IMR-90 (cell line): ENCODE data around the gene PCDHGA12. TPM values are rescaled to one million over a fixed set of nuclear protein-coding genes. Genes with fewer than 3 reads are reported as not detected.
"Not testable (repeated sequence)": the region's sequence is repeated elsewhere in the genome, so short reads cannot be mapped to it uniquely, and the experiment has no call there.

Experiments used
- ATAC-seq: fragments of 200-7000 bp; cut with Tn5 transposase; 2 replicates; pipeline ENCODE4 v1.9.1; 2020; ENCODE audit warnings: low read depth, mild to moderate bottlenecking, moderate library complexity
- BruUV-seq: library from RNA; stranded (reverse); fragments of 400-500 nt; replicated peaks from 2 replicates; lab custom pipeline; 2021; lab: Mats Ljungman, UMichigan
- CTCF ChIA-PET: fragments of 300-600 bp; formaldehyde crosslinking; extraction: SDS; loops from one replicate; lab custom pipeline; 2021; ENCODE audit warnings: antibody characterized with exemption; lab: Yijun Ruan, JAX
- POLR2A ChIA-PET: fragments of 300-600 bp; sonication (Branson Sonifier 250); formaldehyde crosslinking; loops from one replicate; lab custom pipeline; 2022; ENCODE audit warnings: antibody characterized with exemption; ENCODE audit not compliant: unreplicated experiment; lab: Charles Lee
- DNase-seq: peaks from one replicate; pipeline ENCODE4 v3.0.0; 2013
- H2AFZ ChIP-seq: replicated peaks from 2 replicates; pipeline ENCODE3; 2013; ENCODE audit warnings: low read length, mild to moderate bottlenecking; ENCODE audit not compliant: poor library complexity
- H2AK5ac ChIP-seq: 2 replicates; pipeline ENCODE4 v1.6.1; 2013; ENCODE audit warnings: low read depth, low read length, inconsistent platforms
- H2AK9ac ChIP-seq: replicated peaks from 2 replicates; pipeline ENCODE3; 2013; ENCODE audit warnings: mild to moderate bottlenecking, low read depth, low read length, moderate library complexity; ENCODE audit not compliant: poor library complexity
- H2BK120ac ChIP-seq: 2 replicates; pipeline ENCODE4 v1.6.1; 2013; ENCODE audit warnings: low read depth, low read length, inconsistent platforms
- H2BK15ac ChIP-seq: 3 replicates; pipeline ENCODE4 v1.6.1; 2013; ENCODE audit warnings: low read depth, low read length, inconsistent platforms
- H2BK20ac ChIP-seq: 2 replicates; pipeline ENCODE4 v1.6.1; 2013; ENCODE audit warnings: low read depth, mild to moderate bottlenecking, inconsistent platforms, low read length, moderate library complexity
- H2BK5ac ChIP-seq: 2 replicates; pipeline ENCODE4 v1.6.1; 2013; ENCODE audit warnings: mild to moderate bottlenecking, low read depth, low read length, inconsistent platforms; ENCODE audit not compliant: poor library complexity, severe bottlenecking
- H3K14ac ChIP-seq: replicated peaks from 2 replicates; pipeline ENCODE4 v1.6.1; 2013; ENCODE audit warnings: low read depth, low read length, inconsistent platforms
- H3K18ac ChIP-seq: 2 replicates; pipeline ENCODE4 v1.6.1; 2013; ENCODE audit warnings: low read depth, low read length, control low read depth
- H3K23ac ChIP-seq: 2 replicates; pipeline ENCODE4 v1.6.1; 2013; ENCODE audit warnings: low read depth, low read length, inconsistent platforms
- H3K27ac ChIP-seq: 2 replicates; pipeline ENCODE4 v1.5.1; 2013; ENCODE audit warnings: mild to moderate bottlenecking, control low read depth, low read length; ENCODE audit not compliant: insufficient read depth
- H3K27me3 ChIP-seq: 2 replicates; pipeline ENCODE4 v1.6.1; 2013; ENCODE audit warnings: low read length; ENCODE audit not compliant: control insufficient read depth, insufficient read depth
- H3K36me3 ChIP-seq: 2 replicates; pipeline ENCODE4 v1.6.1; 2013; ENCODE audit warnings: low read length, mixed read lengths; ENCODE audit not compliant: control insufficient read depth, insufficient read depth
- H3K4ac ChIP-seq: 2 replicates; pipeline ENCODE4 v1.6.1; 2013; ENCODE audit warnings: low read depth, low read length, inconsistent platforms
- H3K4me1 ChIP-seq: 2 replicates; pipeline ENCODE4 v1.6.1; 2013; ENCODE audit warnings: low read length, mixed read lengths; ENCODE audit not compliant: control insufficient read depth, insufficient read depth
- H3K4me2 ChIP-seq: 2 replicates; pipeline ENCODE4 v1.6.1; 2013; ENCODE audit warnings: low read depth, mild to moderate bottlenecking, control low read depth, low read length, moderate library complexity
- H3K4me3 ChIP-seq: 2 replicates; pipeline ENCODE4 v1.5.1; 2013; ENCODE audit warnings: low read depth, mild to moderate bottlenecking, control low read depth, low read length, moderate library complexity; ENCODE audit not compliant: insufficient read depth
- H3K56ac ChIP-seq: 2 replicates; pipeline ENCODE4 v1.6.1; 2013; ENCODE audit warnings: low read length, inconsistent platforms; ENCODE audit not compliant: insufficient read depth; ENCODE audit errors: extremely low read depth
- H3K79me1 ChIP-seq, 2 experiments: 2 replicates each; pipeline ENCODE4 v1.6.1; 2013; ENCODE audit warnings: low read length in 2 of 2, inconsistent platforms in 1 of 2, low read depth in 1 of 2
- H3K9ac ChIP-seq: 2 replicates; pipeline ENCODE4 v1.6.1; 2013; ENCODE audit warnings: low read depth, low read length, control low read depth
- H3K9me1 ChIP-seq: 2 replicates; pipeline ENCODE4 v1.6.1; 2013; ENCODE audit warnings: low read length, inconsistent platforms; ENCODE audit not compliant: insufficient read depth
- H3K9me3 ChIP-seq: 2 replicates; pipeline ENCODE4 v1.6.1; 2013; ENCODE audit warnings: low read length; ENCODE audit not compliant: control insufficient read depth, insufficient read depth
- H4K20me1 ChIP-seq: 2 replicates; pipeline ENCODE4 v1.6.1; 2013; ENCODE audit warnings: low read length, inconsistent platforms; ENCODE audit not compliant: insufficient read depth
- H4K5ac ChIP-seq: 2 replicates; pipeline ENCODE4 v1.6.1; 2013; ENCODE audit warnings: mild to moderate bottlenecking, low read depth, low read length, control low read depth
- H4K8ac ChIP-seq, 2 experiments: 2 replicates each; pipeline ENCODE4 v1.6.1; 2013; ENCODE audit warnings: low read depth in 2 of 2, low read length in 2 of 2, control low read depth in 1 of 2, inconsistent platforms in 1 of 2
- H4K91ac ChIP-seq: 2 replicates; pipeline ENCODE4 v1.6.1; 2013; ENCODE audit warnings: low read depth, low read length, inconsistent platforms; ENCODE audit not compliant: insufficient read depth
- SMC3 ChIP-seq: fragments of 150-350 bp; IDR thresholded peaks from 2 replicates; pipeline ENCODE4 v1.6.1; 2016; ENCODE audit warnings: low read depth, mild to moderate bottlenecking, antibody characterized with exemption, low read length, moderate library complexity
- WGBS, 2 experiments: methylation state at CpG; one replicate each; pipeline versions ENCODE4 v1.1.5 to v1.1.7; 2013; ENCODE audit warnings: missing lambda C conversion rate in 2 of 2; ENCODE audit not compliant: insufficient read length in 1 of 2; ENCODE audit errors: extremely low coverage in 2 of 2; 5-methylcytosine and 5-hydroxymethylcytosine counted together
- dilution Hi-C: fragments of 300-500 bp; cut with HindIII; formaldehyde crosslinking; loops from one replicate; pipeline ENCODE4 v1.14.3; 2018; ENCODE audit warnings: low sequenced_read_pairs; ENCODE audit not compliant: unreplicated experiment
- in situ Hi-C: fragments of 300-500 bp; cut with MboI; formaldehyde crosslinking; loops from 3 replicates; pipeline ENCODE4 v1.14.3; 2019; ENCODE audit warnings: low sequenced_read_pairs, inconsistent platforms, mixed read lengths
- intact Hi-C: fragments of 100-400 bp; cut with micrococcal nuclease; formaldehyde crosslinking; loops from 2 replicates; pipeline ENCODE4 v1.10.0; 2022
- polyA plus RNA-seq, 3 experiments: library from polyadenylated mRNA; depleted of rRNA; stranded (reverse); fragments of >200 nt; gene quantifications; 2 replicates each; pipeline ENCODE4 v1.2.3, GENCODE V29; 2012; ENCODE audit warnings: low replicate concordance in 1 of 3
- total RNA-seq: library from RNA; depleted of rRNA; stranded (reverse); fragments of >200 nt; gene quantifications from 2 replicates; pipeline ENCODE4 v1.2.3, GENCODE V29; 2012
- TF ChIP-seq, protein P1 (sequence below): fragments of 150-350 bp; IDR thresholded peaks from 2 replicates; pipeline ENCODE4 v1.6.1; 2016; ENCODE audit warnings: low read depth, mild to moderate bottlenecking, low read length, moderate library complexity, borderline replicate concordance

The PCDHGA12 gene
- total and polyA plus RNA-seq, 2 of the 4 experiments (the other 2 are of a cell fraction): 7.9 to 8.8 TPM

GRCh38 chr5:141393267-141393666 is 37.0 kb upstream of the PCDHGA12 start:
- in situ Hi-C loops (no loop called here), dilution Hi-C loops (no loop called here), intact Hi-C loops (no loop called here)
- ATAC-seq (no peak), DNase-seq (no peak)
- H3K4me3 ChIP-seq: no peak overlapping the region
- H3K23ac ChIP-seq: no peak overlapping the region
- peaks cover 24% of the 10 kb centered on the region for H3K36me3 ChIP-seq
- no peak overlapping the region for H2AFZ ChIP-seq
- H3K27me3 ChIP-seq: no peaks in the 10 kb centered on the region
- no peaks in the 10 kb centered on the region for H4K20me1 ChIP-seq
- peaks cover 1% of the 10 kb centered on the region; the same call in 1 of the 2 replicates for H3K4me1 ChIP-seq
- no peak overlapping the region for H2BK15ac ChIP-seq
- no peak overlapping the region for H3K56ac ChIP-seq
- ChIA-PET POLR2A (no interaction called here), CTCF (no interaction called here)
- H2AK9ac ChIP-seq: no peak overlapping the region
- H4K8ac ChIP-seq: no peak overlapping the region
- TF ChIP-seq, protein P1, sequence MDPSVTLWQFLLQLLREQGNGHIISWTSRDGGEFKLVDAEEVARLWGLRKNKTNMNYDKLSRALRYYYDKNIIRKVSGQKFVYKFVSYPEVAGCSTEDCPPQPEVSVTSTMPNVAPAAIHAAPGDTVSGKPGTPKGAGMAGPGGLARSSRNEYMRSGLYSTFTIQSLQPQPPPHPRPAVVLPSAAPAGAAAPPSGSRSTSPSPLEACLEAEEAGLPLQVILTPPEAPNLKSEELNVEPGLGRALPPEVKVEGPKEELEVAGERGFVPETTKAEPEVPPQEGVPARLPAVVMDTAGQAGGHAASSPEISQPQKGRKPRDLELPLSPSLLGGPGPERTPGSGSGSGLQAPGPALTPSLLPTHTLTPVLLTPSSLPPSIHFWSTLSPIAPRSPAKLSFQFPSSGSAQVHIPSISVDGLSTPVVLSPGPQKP: no peak
- TF ChIP-seq SMC3: no peak
- no peak overlapping the region for H3K14ac ChIP-seq
- H4K5ac ChIP-seq: no peak overlapping the region
- H2AK5ac ChIP-seq: no peak overlapping the region
- H3K4me2 ChIP-seq: no peak overlapping the region
- H3K9me1 ChIP-seq: no peaks in the 10 kb centered on the region
- H2BK5ac ChIP-seq: no peak overlapping the region
- H3K9me3 ChIP-seq: peaks cover 48% of the 10 kb centered on the region
- H3K27ac ChIP-seq: no peak overlapping the region
- no peak overlapping the region for H2BK120ac ChIP-seq
- H3K9ac ChIP-seq: no peak overlapping the region
- peaks cover 5 to 7% of the 10 kb centered on the region in 2 experiments; a peak in 3 of 4 replicates for H3K79me1 ChIP-seq
- WGBS, 2 experiments: 47% methylated on average over 13 of the region's 21 CpGs; no CpG with 5 or more reads in 1 of the 2 experiments
- H4K91ac ChIP-seq: no peak overlapping the region
- H3K4ac ChIP-seq: no peak overlapping the region
- H2BK20ac ChIP-seq: no peak overlapping the region
- no peak overlapping the region for H3K18ac ChIP-seq
- BruUV-seq: no TSS peak

DNA sequence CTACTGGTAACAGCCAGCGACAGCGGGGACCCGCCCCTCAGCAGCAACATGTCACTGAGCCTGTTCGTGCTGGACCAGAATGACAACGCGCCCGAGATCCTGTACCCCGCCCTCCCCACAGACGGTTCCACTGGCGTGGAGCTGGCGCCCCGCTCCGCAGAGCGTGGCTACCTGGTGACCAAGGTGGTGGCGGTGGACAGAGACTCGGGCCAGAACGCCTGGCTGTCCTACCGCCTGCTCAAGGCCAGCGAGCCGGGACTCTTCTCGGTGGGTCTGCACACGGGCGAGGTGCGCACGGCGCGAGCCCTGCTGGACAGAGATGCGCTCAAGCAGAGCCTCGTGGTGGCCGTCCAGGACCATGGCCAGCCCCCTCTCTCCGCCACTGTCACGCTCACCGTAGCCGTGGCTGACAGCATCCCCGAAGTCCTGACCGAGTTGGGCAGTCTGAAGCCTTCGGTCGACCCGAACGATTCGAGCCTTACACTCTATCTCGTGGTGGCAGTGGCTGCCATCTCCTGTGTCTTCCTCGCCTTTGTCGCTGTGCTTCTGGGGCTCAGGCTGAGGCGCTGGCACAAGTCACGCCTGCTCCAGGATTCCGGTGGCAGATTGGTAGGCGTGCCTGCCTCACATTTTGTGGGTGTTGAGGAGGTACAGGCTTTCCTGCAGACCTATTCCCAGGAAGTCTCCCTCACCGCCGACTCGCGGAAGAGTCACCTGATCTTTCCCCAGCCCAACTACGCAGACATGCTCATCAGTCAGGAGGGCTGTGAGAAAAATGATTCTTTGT is 35.7 kb upstream of the PCDHGA12 start:
- H3K14ac ChIP-seq, H4K20me1 ChIP-seq, H2AK5ac ChIP-seq, BruUV-seq, H3K4me2 ChIP-seq, H4K5ac ChIP-seq, ATAC-seq, H2BK15ac ChIP-seq, DNase-seq, H2BK5ac ChIP-seq, H3K79me1 ChIP-seq, H3K4me1 ChIP-seq, dilution Hi-C loops, H2AFZ ChIP-seq, H3K27me3 ChIP-seq, H3K23ac ChIP-seq, H3K56ac ChIP-seq, H4K8ac ChIP-seq, H3K9ac ChIP-seq, H3K9me1 ChIP-seq, H3K4me3 ChIP-seq, intact Hi-C loops, in situ Hi-C loops, H2BK120ac ChIP-seq, H2BK20ac ChIP-seq, H3K27ac ChIP-seq, POLR2A ChIA-PET, H4K91ac ChIP-seq, H3K4ac ChIP-seq, H2AK9ac ChIP-seq, H3K18ac ChIP-seq: not testable (repeated sequence)
- CTCF ChIA-PET: interaction anchor here (0.6 kb wide), 1 partner anchor 202 kb away, joined by 3 read pairs; no protein-coding TSS in a partner anchor
- Histone ChIP-seq H3K9me3 (peaks cover 46% of the 10 kb centered on the region), H3K36me3 (peaks cover 23% of the 10 kb centered on the region)
- 30% methylated on average over 2 of the region's 53 CpGs; no CpG with 5 or more reads in 1 of the 2 experiments for WGBS, 2 experiments
